Spinal cord (tissue), 10 donors: ENCODE measurements around the gene VKORC1L1. TPM values are rescaled to one million over a fixed set of nuclear protein-coding genes. Genes with fewer than 3 reads are reported as not detected.

ENCODE experiments used
- DNase-seq, 6 donors: peaks; one replicate each; pipeline versions ENCODE4 v3.0.0 to v3.0.0-alpha.2; 2013 to 2015; ENCODE audit warnings: low spot score in 6 of 6, low read depth in 4 of 6
- H3K27ac ChIP-seq: one replicate; pipeline ENCODE4 v1.5.1; 2013; ENCODE audit warnings: low read depth, low read length, control low read depth
- H3K27me3 ChIP-seq: one replicate; pipeline ENCODE4 v1.6.1; 2013; ENCODE audit warnings: low read length; ENCODE audit not compliant: control insufficient read depth, insufficient read depth
- H3K36me3 ChIP-seq: one replicate; pipeline ENCODE4 v1.6.1; 2013; ENCODE audit warnings: low read length; ENCODE audit not compliant: control insufficient read depth, insufficient read depth
- H3K4me1 ChIP-seq: one replicate; pipeline ENCODE4 v1.6.1; 2013; ENCODE audit warnings: low read length; ENCODE audit not compliant: control insufficient read depth, insufficient read depth
- H3K4me3 ChIP-seq: one replicate; pipeline ENCODE4 v1.5.1; 2013; ENCODE audit warnings: low read depth, low read length, control low read depth
- H3K9me3 ChIP-seq: one replicate; pipeline ENCODE4 v1.6.1; 2013; ENCODE audit warnings: low read length; ENCODE audit not compliant: control insufficient read depth, insufficient read depth
- WGBS: methylation state at CpG from one replicate; pipeline ENCODE4 v1.1.5; 2013; ENCODE audit warnings: missing lambda C conversion rate; ENCODE audit not compliant: insufficient coverage; 5-methylcytosine and 5-hydroxymethylcytosine counted together
- polyA plus RNA-seq, 2 donors: library from polyadenylated mRNA; unstranded; fragments of 120-200 nt; gene quantifications; one replicate each; pipeline ENCODE4 v1.2.1, GENCODE V29; 2013; ENCODE audit not compliant: insufficient read length in 2 of 2
- total RNA-seq, 2 donors: library from RNA; depleted of rRNA in 1 of 2; stranded (reverse); fragments of 120-200 nt in 1 of 2; fragments of >200 nt in 1 of 2; gene quantifications; one replicate each; pipeline versions ENCODE4 v1.2.3 to v1.2.4, GENCODE V29; 2013 to 2014
- donor health status: healthy.

Gene VKORC1L1
- total and polyA plus RNA-seq, 4 donors, result 16.5 to 36.3 (median 33.3) TPM

- 94% methylated on average over 21 of the region's 26 CpGs for WGBS
Measured at GRCh38 chr7:65968256-65969185, 95.6 kb downstream of the VKORC1L1 start.

GRCh38 chr7:65971021-65971420, 98.1 kb downstream of the VKORC1L1 start:
- Histone ChIP-seq H3K36me3 (peaks cover 99% of the 10 kb centered on the region), H3K4me3 (no peak overlapping the region), H3K4me1 (no peaks in the 10 kb centered on the region), H3K27me3 (no peaks in the 10 kb centered on the region), H3K27ac (no peak overlapping the region), H3K9me3 (no peaks in the 10 kb centered on the region)
- WGBS, result 97% methylated on average over 7 of the region's 8 CpGs
- DNase-seq, result no peak

More at GRCh38 chr7:65968256-65969185, 95.6 kb downstream of the VKORC1L1 start:
- Histone ChIP-seq H3K4me1 (no peaks in the 10 kb centered on the region), H3K27me3 (no peaks in the 10 kb centered on the region), H3K36me3 (peaks cover 92% of the 10 kb centered on the region), H3K9me3 (no peaks in the 10 kb centered on the region), H3K4me3 (no peak overlapping the region), H3K27ac (no peak overlapping the region)
- no peak for DNase-seq

GRCh38 chr7:65972976-65973375, 100.1 kb downstream of the VKORC1L1 start:
- H3K4me3 ChIP-seq, result no peak overlapping the region
- DNase-seq, result no peak
- 96% methylated on average over 13 of the region's 13 CpGs for WGBS
- H3K36me3 ChIP-seq, result peaks cover 96% of the 10 kb centered on the region
- H3K4me1 ChIP-seq, result no peaks in the 10 kb centered on the region
- H3K27me3 ChIP-seq, result no peaks in the 10 kb centered on the region
- H3K27ac ChIP-seq, result no peak overlapping the region
- H3K9me3 ChIP-seq, result no peaks in the 10 kb centered on the region

- Histone ChIP-seq H3K36me3 (peaks cover 96% of the 10 kb centered on the region), H3K4me3 (no peak overlapping the region), H3K4me1 (no peaks in the 10 kb centered on the region), H3K27ac (no peak overlapping the region), H3K9me3 (no peaks in the 10 kb centered on the region), H3K27me3 (no peaks in the 10 kb centered on the region)
- 94% methylated on average over 27 of the region's 29 CpGs for WGBS
- no peak for DNase-seq
Measured at GRCh38 chr7:65974191-65974801, 101.4 kb downstream of the VKORC1L1 start.

GRCh38 chr7:65974876-65975275, 102.0 kb downstream of the VKORC1L1 start:
- Histone ChIP-seq H3K36me3 (peaks cover 97% of the 10 kb centered on the region), H3K4me3 (no peak overlapping the region), H3K9me3 (no peaks in the 10 kb centered on the region), H3K27ac (no peak overlapping the region), H3K27me3 (no peaks in the 10 kb centered on the region), H3K4me1 (no peaks in the 10 kb centered on the region)
- WGBS, result 85% methylated on average over 9 of the region's 9 CpGs
- DNase-seq, result no peak

GRCh38 chr7:65975814-65976445, 103.1 kb downstream of the VKORC1L1 start:
- Histone ChIP-seq H3K4me1 (peaks cover 8% of the 10 kb centered on the region), H3K9me3 (no peaks in the 10 kb centered on the region), H3K36me3 (peaks cover 97% of the 10 kb centered on the region), H3K27me3 (no peaks in the 10 kb centered on the region), H3K4me3 (no peak overlapping the region), H3K27ac (no peak overlapping the region)
- no peak for DNase-seq
- WGBS, result 96% methylated on average over 7 of the region's 11 CpGs

GRCh38 chr7:65976659-65977196, 103.9 kb downstream of the VKORC1L1 start:
- no peak for DNase-seq
- Histone ChIP-seq H3K27ac (no peak overlapping the region), H3K9me3 (no peaks in the 10 kb centered on the region), H3K4me1 (peaks cover 15% of the 10 kb centered on the region), H3K27me3 (no peaks in the 10 kb centered on the region), H3K4me3 (no peak overlapping the region), H3K36me3 (peaks cover 89% of the 10 kb centered on the region)
- WGBS, result 99% methylated on average over 14 of the region's 16 CpGs

- Histone ChIP-seq H3K27me3 (no peaks in the 10 kb centered on the region), H3K4me3 (no peak overlapping the region), H3K36me3 (peaks cover 66% of the 10 kb centered on the region), H3K27ac (no peak overlapping the region), H3K9me3 (no peaks in the 10 kb centered on the region), H3K4me1 (peaks cover 23% of the 10 kb centered on the region)
- WGBS, result 96% methylated on average over 10 of the region's 18 CpGs
- no peak for DNase-seq
Measured at GRCh38 chr7:65978891-65979582, 106.2 kb downstream of the VKORC1L1 start.
